Lower leg skin (tissue), 3 donors: ENCODE results near the gene MLEC.

Source experiments
- POLR2A ChIP-seq, 2 donors: fragments of 450-650 bp; IDR thresholded peaks; one replicate each; pipeline ENCODE4 v1.6.1; 2016 to 2017; ENCODE audit warnings: antibody characterized with exemption in 2 of 2, mild to moderate bottlenecking in 1 of 2, moderate library complexity in 1 of 2
- TF ChIP-seq, protein P1 (sequence below), 3 donors: fragments of 450-650 bp; IDR thresholded peaks; one replicate each; pipeline ENCODE4 v1.5.1; 2016; ENCODE audit warnings: antibody characterized with exemption in 3 of 3, mild to moderate bottlenecking in 3 of 3, moderate library complexity in 2 of 3

DNA sequence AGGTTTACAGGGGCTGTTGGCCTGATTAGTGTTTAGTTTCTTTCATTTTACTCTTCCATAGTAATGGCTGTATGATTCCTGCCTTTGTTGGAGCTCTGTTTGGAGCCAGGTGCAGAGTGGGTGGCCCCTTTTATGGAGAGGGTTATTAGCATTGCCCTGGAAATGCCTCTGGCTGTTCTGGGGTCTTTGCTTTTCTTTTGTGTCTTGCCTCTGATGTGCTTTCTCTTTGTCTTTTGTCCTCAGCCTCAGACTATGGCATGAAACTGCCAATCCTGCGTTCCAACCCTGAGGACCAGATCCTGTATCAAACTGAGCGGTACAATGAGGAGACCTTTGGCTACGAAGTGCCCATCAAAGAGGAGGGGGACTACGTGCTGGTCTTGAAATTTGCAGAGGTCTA lies 6.9 kb downstream of the MLEC start:
- TF ChIP-seq, protein P1, sequence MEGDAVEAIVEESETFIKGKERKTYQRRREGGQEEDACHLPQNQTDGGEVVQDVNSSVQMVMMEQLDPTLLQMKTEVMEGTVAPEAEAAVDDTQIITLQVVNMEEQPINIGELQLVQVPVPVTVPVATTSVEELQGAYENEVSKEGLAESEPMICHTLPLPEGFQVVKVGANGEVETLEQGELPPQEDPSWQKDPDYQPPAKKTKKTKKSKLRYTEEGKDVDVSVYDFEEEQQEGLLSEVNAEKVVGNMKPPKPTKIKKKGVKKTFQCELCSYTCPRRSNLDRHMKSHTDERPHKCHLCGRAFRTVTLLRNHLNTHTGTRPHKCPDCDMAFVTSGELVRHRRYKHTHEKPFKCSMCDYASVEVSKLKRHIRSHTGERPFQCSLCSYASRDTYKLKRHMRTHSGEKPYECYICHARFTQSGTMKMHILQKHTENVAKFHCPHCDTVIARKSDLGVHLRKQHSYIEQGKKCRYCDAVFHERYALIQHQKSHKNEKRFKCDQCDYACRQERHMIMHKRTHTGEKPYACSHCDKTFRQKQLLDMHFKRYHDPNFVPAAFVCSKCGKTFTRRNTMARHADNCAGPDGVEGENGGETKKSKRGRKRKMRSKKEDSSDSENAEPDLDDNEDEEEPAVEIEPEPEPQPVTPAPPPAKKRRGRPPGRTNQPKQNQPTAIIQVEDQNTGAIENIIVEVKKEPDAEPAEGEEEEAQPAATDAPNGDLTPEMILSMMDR (IDR thresholded peaks at IDR 0.05): no peak
- TF ChIP-seq POLR2A (IDR thresholded peaks at IDR 0.05): no peak
